IPS-NIHi7 (cell line): ENCODE measurements around the gene KLF9.

ENCODE experiments used
- DNase-seq: peaks from one replicate; pipeline ENCODE4 v3.0.0; 2012; ENCODE audit warnings: mixed read lengths; ENCODE audit errors: extremely low spot score

Gene KLF9

GRCh38 chr9:70422371-70423043, 8.1 kb upstream of the KLF9 start:
- no peak for DNase-seq

- DNase-seq, result no peak
Observed at GRCh38 chr9:70421272-70422180, 7.1 kb upstream of the KLF9 start.

- peak; percentile 81 for DNase-seq
Observed at GRCh38 chr9:70420441-70421271, 6.2 kb upstream of the KLF9 start.

- DNase-seq, result peak; percentile 57
Observed at GRCh38 chr9:70419556-70420440, 5.3 kb upstream of the KLF9 start.

- DNase-seq, result peak; percentile 64
Observed at GRCh38 chr9:70418822-70419555, 4.5 kb upstream of the KLF9 start.

- DNase-seq, result no peak
Observed at GRCh38 chr9:70415476-70415875, 1.0 kb upstream of the KLF9 start.

- no peak for DNase-seq
Observed at GRCh38 chr9:70415041-70415440, 584 bp upstream of the KLF9 start.

GRCh38 chr9:70413464-70413798, 1.0 kb downstream of the KLF9 start:
- DNase-seq, result no peak

GRCh38 chr9:70412832-70413463, 1.5 kb downstream of the KLF9 start:
- no peak for DNase-seq

- DNase-seq, result peak; percentile 76
Observed at GRCh38 chr9:70411930-70412831, 2.3 kb downstream of the KLF9 start.

- DNase-seq, result no peak
Observed at GRCh38 chr9:70411121-70411929, 3.1 kb downstream of the KLF9 start.

- DNase-seq, result no peak
Observed at GRCh38 chr9:70410368-70410767, 4.1 kb downstream of the KLF9 start.

- DNase-seq, result no peak
Observed at GRCh38 chr9:70409800-70410199, 4.7 kb downstream of the KLF9 start.

- no peak for DNase-seq
Observed at GRCh38 chr9:70409280-70409679, 5.2 kb downstream of the KLF9 start.

GRCh38 chr9:70408393-70409040, 5.9 kb downstream of the KLF9 start:
- no peak for DNase-seq

GRCh38 chr9:70407081-70407503, 7.4 kb downstream of the KLF9 start:
- DNase-seq, result no peak

GRCh38 chr9:70406434-70406862, 8.0 kb downstream of the KLF9 start:
- no peak for DNase-seq
